Esophagus squamous epithelium (tissue), 4 donors: ENCODE data around the gene BAIAP2.

Experiments
- POLR2A ChIP-seq, 4 donors: fragments of 450-650 bp; IDR thresholded peaks; one replicate each; pipeline ENCODE4 v1.6.1; 2017; ENCODE audit warnings: antibody characterized with exemption in 4 of 4, mild to moderate bottlenecking in 4 of 4, moderate library complexity in 3 of 4
- TF ChIP-seq, protein P1 (sequence below), 6 experiments: fragments of 450-650 bp in 4 of 6; fragments of 200-600 bp in 2 of 6; sonication (generic) in 2 of 6; IDR thresholded peaks; one replicate each; pipeline ENCODE4 v1.5.1; 2016 to 2019; ENCODE audit warnings: antibody characterized with exemption in 6 of 6, mild to moderate bottlenecking in 4 of 6, moderate library complexity in 4 of 6

DNA sequence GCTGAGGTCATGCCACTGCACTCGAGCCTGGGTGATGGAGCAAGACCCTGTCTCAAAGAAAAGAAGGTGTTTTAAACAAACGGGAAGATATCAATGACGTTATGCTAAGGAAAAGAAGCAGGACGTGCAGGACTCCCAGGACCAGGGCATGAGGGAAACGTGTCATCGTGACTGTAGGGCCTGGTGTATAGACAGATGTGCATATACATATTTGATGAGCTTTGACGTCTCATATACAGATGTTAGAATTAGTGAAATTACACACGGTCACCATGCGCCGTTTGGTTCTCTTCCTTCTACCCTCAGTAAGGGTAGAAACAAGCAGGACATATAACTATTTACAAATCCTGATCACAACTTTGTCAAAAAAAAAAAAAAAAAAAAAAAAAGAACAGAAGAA lies 112.8 kb downstream of the BAIAP2 start:
- TF ChIP-seq, protein P1, sequence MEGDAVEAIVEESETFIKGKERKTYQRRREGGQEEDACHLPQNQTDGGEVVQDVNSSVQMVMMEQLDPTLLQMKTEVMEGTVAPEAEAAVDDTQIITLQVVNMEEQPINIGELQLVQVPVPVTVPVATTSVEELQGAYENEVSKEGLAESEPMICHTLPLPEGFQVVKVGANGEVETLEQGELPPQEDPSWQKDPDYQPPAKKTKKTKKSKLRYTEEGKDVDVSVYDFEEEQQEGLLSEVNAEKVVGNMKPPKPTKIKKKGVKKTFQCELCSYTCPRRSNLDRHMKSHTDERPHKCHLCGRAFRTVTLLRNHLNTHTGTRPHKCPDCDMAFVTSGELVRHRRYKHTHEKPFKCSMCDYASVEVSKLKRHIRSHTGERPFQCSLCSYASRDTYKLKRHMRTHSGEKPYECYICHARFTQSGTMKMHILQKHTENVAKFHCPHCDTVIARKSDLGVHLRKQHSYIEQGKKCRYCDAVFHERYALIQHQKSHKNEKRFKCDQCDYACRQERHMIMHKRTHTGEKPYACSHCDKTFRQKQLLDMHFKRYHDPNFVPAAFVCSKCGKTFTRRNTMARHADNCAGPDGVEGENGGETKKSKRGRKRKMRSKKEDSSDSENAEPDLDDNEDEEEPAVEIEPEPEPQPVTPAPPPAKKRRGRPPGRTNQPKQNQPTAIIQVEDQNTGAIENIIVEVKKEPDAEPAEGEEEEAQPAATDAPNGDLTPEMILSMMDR (IDR thresholded peaks at IDR 0.05): no peak
- TF ChIP-seq POLR2A (IDR thresholded peaks at IDR 0.05): no peak
